HepG2 (cell line): ENCODE measurements around the gene PARP15. TPM values are rescaled to one million over a fixed set of nuclear protein-coding genes. Genes with fewer than 3 reads are reported as not detected.

ENCODE experiments used
- ATAC-seq: fragments of 200-7000 bp; cut with Tn5 transposase; 3 replicates; pipeline ENCODE4 v1.9.1; 2020; ENCODE audit warnings: mild to moderate bottlenecking, moderate library complexity
- BruUV-seq: library from RNA; stranded (reverse); fragments of 400-500 nt; replicated peaks from 2 replicates; lab custom pipeline; 2021; lab: Mats Ljungman, UMichigan
- CTCF ChIA-PET: fragments of 300-600 bp; formaldehyde crosslinking; extraction: SDS; loops from one replicate; lab custom pipeline; 2021; ENCODE audit warnings: low total read pairs, inconsistent platforms, low intra/inter-chr PET ratio; lab: Yijun Ruan, JAX
- POLR2A ChIA-PET: fragments of 350-600 bp; sonication (Branson Sonifier 250); formaldehyde crosslinking; loops from one replicate; lab custom pipeline; 2020; ENCODE audit warnings: antibody characterized with exemption, inconsistent platforms; lab: Yijun Ruan, JAX
- DNase-seq: peaks from one replicate; pipeline ENCODE4 v3.0.0-alpha.2; 2015; ENCODE audit warnings: low spot score
- FAIRE-seq: peaks from 3 replicates; lab custom pipeline; 2011; peaks lifted over from hg19 to GRCh38; lab: Jason Lieb, UNC
- H2AFZ ChIP-seq: one replicate; pipeline ENCODE4 v1.6.1; 2011; ENCODE audit warnings: low read length, inconsistent platforms
- H3K27ac ChIP-seq: fragments of 300-600 bp; 3 replicates; pipeline ENCODE4 v1.8.0; 2011; ENCODE audit warnings: mixed run types, mild to moderate bottlenecking, mixed read lengths, low read length, inconsistent platforms; ENCODE audit not compliant: insufficient read depth; ENCODE audit errors: extremely low read length
- H3K27me3 ChIP-seq, 2 experiments: fragments of 200-600 bp in 1 of 2; 2 replicates in 1 of 2; 3 replicates in 1 of 2; pipeline versions ENCODE4 v1.6.0 to v1.8.0; 2011; ENCODE audit warnings: low read length in 2 of 2, mild to moderate bottlenecking in 2 of 2, moderate library complexity in 2 of 2, inconsistent platforms in 1 of 2; ENCODE audit not compliant: insufficient read depth in 2 of 2, control insufficient read depth in 1 of 2
- H3K36me3 ChIP-seq, 2 experiments: fragments of 200-600 bp in 1 of 2; replicated peaks in 1 of 2; 2 replicates in 1 of 2; 3 replicates in 1 of 2; pipeline versions ENCODE4 v1.5.1 to v1.8.0; 2011; ENCODE audit warnings: low read length in 2 of 2, inconsistent platforms in 1 of 2; ENCODE audit not compliant: insufficient read depth in 2 of 2, control insufficient read depth in 1 of 2
- H3K4me1 ChIP-seq: 2 replicates; pipeline ENCODE4 v1.5.1; 2012; ENCODE audit warnings: low read length, inconsistent platforms; ENCODE audit not compliant: insufficient read depth
- H3K4me2 ChIP-seq: 2 replicates; pipeline ENCODE4 v1.6.0; 2011; ENCODE audit warnings: low read depth, low read length, inconsistent platforms
- H3K4me3 ChIP-seq, 3 experiments: fragments of 200-600 bp in 1 of 3; sonication (generic), shearing (Covaris generic) in 1 of 3; replicated peaks in 1 of 3; 2 replicates each; pipeline ENCODE4 v1.5.1; 2011 to 2016; ENCODE audit warnings: low read length in 3 of 3, inconsistent platforms in 2 of 3, low read depth in 2 of 3, mild to moderate bottlenecking in 2 of 3, control low read depth in 1 of 3, mixed read lengths in 1 of 3; ENCODE audit not compliant: insufficient read depth in 1 of 3
- H3K79me2 ChIP-seq: one replicate; pipeline ENCODE4 v1.6.1; 2011; ENCODE audit warnings: low read length, inconsistent platforms; ENCODE audit not compliant: insufficient read depth
- H3K9ac ChIP-seq: 2 replicates; pipeline ENCODE4 v1.6.0; 2011; ENCODE audit warnings: mild to moderate bottlenecking, low read depth, low read length, inconsistent platforms; ENCODE audit not compliant: insufficient read depth
- H3K9me3 ChIP-seq: 2 replicates; pipeline ENCODE4 v1.5.1; 2012; ENCODE audit warnings: mild to moderate bottlenecking, low read length
- H4K20me1 ChIP-seq: 2 replicates; pipeline ENCODE4 v1.6.0; 2011; ENCODE audit warnings: inconsistent platforms, mild to moderate bottlenecking, low read length, moderate library complexity; ENCODE audit not compliant: insufficient read depth
- CEBPB ChIP-seq: IDR thresholded peaks from 2 replicates; pipeline ENCODE4 v1.6.1; 2011; ENCODE audit warnings: low read depth, low read length, improper control_type of control experiment, borderline replicate concordance
- PRDM15 ChIP-seq: sonication (generic); formaldehyde crosslinking; IDR thresholded peaks from 2 replicates; pipeline ENCODE4 v1.4.0; 2020; ENCODE audit warnings: missing genetic modification reagents
- ZNF737 ChIP-seq: sonication (generic); formaldehyde crosslinking; IDR thresholded peaks from 2 replicates; pipeline ENCODE4 v1.5.0; 2020; ENCODE audit warnings: missing genetic modification reagents, mild to moderate bottlenecking, borderline replicate concordance
- ZNF816 ChIP-seq: sonication (generic); formaldehyde crosslinking; IDR thresholded peaks from 2 replicates; pipeline ENCODE4 v1.8.0; 2022; ENCODE audit warnings: missing genetic modification reagents, mild to moderate bottlenecking, borderline replicate concordance
- ZNF883 ChIP-seq: sonication (generic); formaldehyde crosslinking; IDR thresholded peaks from 2 replicates; pipeline ENCODE4 v1.5.1; 2020; ENCODE audit warnings: mild to moderate bottlenecking, missing genetic modification reagents; ENCODE audit errors: not compliant biosample characterization
- WGBS: methylation state at CpG from one replicate; pipeline ENCODE4 v1.1.6; 2017; ENCODE audit warnings: low lambda C conversion rate; 5-methylcytosine and 5-hydroxymethylcytosine counted together
- in situ Hi-C: cut with HindIII; loops from 2 replicates; pipeline ENCODE4 v1.10.0; 2017; ENCODE audit warnings: low pct_unique_long_range_greater_than_20kb; ENCODE audit not compliant: extremely low pct_ligation_motif_present
- intact Hi-C: fragments of 100-400 bp; cut with micrococcal nuclease; formaldehyde crosslinking; loops from one replicate; pipeline ENCODE4 v1.10.0; 2022; ENCODE audit not compliant: unreplicated experiment
- polyA plus RNA-seq, 8 experiments: library from polyadenylated mRNA; depleted of rRNA in 3 of 8; stranded (reverse) in 7 of 8; unstranded in 1 of 8; fragments of >200 nt; fragmentation: Illumina TruSeq in 4 of 8; extraction: Trizol in 4 of 8; gene quantifications; 2 replicates each; pipeline versions ENCODE4 v1.2.1 to v1.2.3, GENCODE V29; 2011 to 2016; ENCODE audit warnings: low read depth in 4 of 8, missing spikeins in 1 of 8, mixed read lengths in 1 of 8; ENCODE audit not compliant: insufficient read depth in 1 of 8
- total RNA-seq, 5 experiments: library from RNA; depleted of rRNA; stranded (reverse); fragments of >200 nt; fragmentation: Illumina TruSeq; extraction: Trizol; gene quantifications; 2 replicates each; pipeline ENCODE4 v1.2.3, GENCODE V29; 2016; ENCODE audit warnings: low read depth in 1 of 5

PARP15 gene
- total and polyA plus RNA-seq, 2 of the 13 experiments (the other 11 are each of a cell fraction or from before 2014, with no cell fraction given): 0.02 TPM; not detected in 1

GRCh38 chr3:122594025-122594424, 16.6 kb downstream of the PARP15 start:
- no TSS peak for BruUV-seq
- CTCF ChIA-PET: no interaction called here
- H3K36me3 ChIP-seq: no peaks in the 10 kb centered on the region
- DNase-seq (no peak), ATAC-seq (no peak), FAIRE-seq (no peak)
- TF ChIP-seq PRDM15 (CRISPR knock-in tag): no peak
- 0 out of 2 replicates have a peak, but pooled peaks have one; percentile 27 for TF ChIP-seq CEBPB
- no peaks in the 10 kb centered on the region for H3K9me3 ChIP-seq
- no peaks in the 10 kb centered on the region for H3K4me1 ChIP-seq
- H3K4me2 ChIP-seq: no peak overlapping the region
- intact Hi-C loops: no loop called here
- in situ Hi-C loops: no loop called here
- H2AFZ ChIP-seq: no peak overlapping the region
- no peaks in the 10 kb centered on the region for H4K20me1 ChIP-seq
- no peaks in the 10 kb centered on the region for H3K79me2 ChIP-seq
- H3K27ac ChIP-seq: no peak overlapping the region
- no peaks in the 10 kb centered on the region for H3K27me3 ChIP-seq
- POLR2A ChIA-PET: no interaction called here
- H3K9ac ChIP-seq: no peak overlapping the region
- no peak overlapping the region for H3K4me3 ChIP-seq

GRCh38 chr3:122598151-122598550, 20.7 kb downstream of the PARP15 start:
- FAIRE-seq: no peak
- WGBS: 64% methylated on average over 3 of the region's 3 CpGs
- no peaks in the 10 kb centered on the region for H3K79me2 ChIP-seq
- intact Hi-C loops (no loop called here), in situ Hi-C loops (no loop called here)
- H3K9me3 ChIP-seq: no peaks in the 10 kb centered on the region
- no peak for ATAC-seq
- H3K4me1 ChIP-seq: no peaks in the 10 kb centered on the region
- no TSS peak for BruUV-seq
- H3K4me3 ChIP-seq: no peak overlapping the region
- H3K9ac ChIP-seq: no peak overlapping the region
- no peak overlapping the region for H3K4me2 ChIP-seq
- TF ChIP-seq ZNF883 (CRISPR knock-in tag) (no peak), ZNF737 (no peak), ZNF816 (CRISPR knock-in tag) (no peak)
- POLR2A ChIA-PET: no interaction called here
- no peaks in the 10 kb centered on the region for H3K36me3 ChIP-seq
- no peak overlapping the region for H2AFZ ChIP-seq
- DNase-seq: no peak
- H3K27ac ChIP-seq: no peak overlapping the region
- CTCF ChIA-PET: no interaction called here
- no peaks in the 10 kb centered on the region for H4K20me1 ChIP-seq
- no peaks in the 10 kb centered on the region for H3K27me3 ChIP-seq
